HG02943 (cell line): ENCODE measurements around the gene CNOT4.
"Not testable (repeated sequence)": the region's sequence is repeated elsewhere in the genome, so short reads cannot be mapped to it uniquely, and the experiment has no call there.

Source experiments
- ATAC-seq: cut with Tn5 transposase; IDR thresholded peaks from one replicate; pipeline ENCODE4 v1.9.1; 2021; ENCODE audit warnings: mild to moderate bottlenecking, low read depth, moderate library complexity; ENCODE audit not compliant: unreplicated experiment

Gene CNOT4

DNA sequence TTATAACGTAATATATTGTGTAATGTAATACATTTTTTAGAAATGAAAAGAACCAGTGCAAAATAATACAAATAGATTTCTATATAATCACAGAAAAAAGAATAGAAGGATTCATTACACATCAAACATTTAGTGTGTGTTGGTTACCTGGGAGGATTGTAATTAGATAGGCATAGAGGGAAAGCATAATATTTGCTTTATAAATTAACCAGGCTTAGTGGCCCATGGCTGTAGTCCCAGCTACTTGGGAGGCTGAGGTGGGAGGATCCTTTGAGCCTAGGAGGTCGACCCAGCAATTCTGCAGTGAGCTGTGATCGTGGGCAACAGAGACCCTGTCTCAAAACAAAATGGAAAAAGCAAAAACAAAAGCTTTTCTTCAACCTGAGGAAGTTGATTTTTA, 5.0 kb upstream of the CNOT4 start:
- ATAC-seq: no peak

- ATAC-seq: no peak
These were observed 2.4 kb upstream of the CNOT4 start for GRCh38 chr7:135512135-135512887.

GRCh38 chr7:135510592-135511183, 786 bp upstream of the CNOT4 start:
- ATAC-seq: no peak

DNA sequence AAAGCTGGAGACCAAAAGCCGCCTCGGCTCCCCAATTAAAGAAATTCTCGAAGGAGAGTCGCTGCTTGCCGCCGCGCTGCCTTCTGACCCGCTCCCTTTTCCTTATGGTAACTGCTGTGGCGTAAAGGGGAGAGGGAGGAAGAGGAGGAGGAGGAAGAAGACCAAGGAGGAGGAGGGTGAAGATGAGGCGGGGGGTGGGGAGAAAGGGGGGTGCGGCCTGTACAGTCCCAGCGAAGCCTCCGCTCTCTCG, 388 bp downstream of the CNOT4 start:
- ATAC-seq: no peak

- ATAC-seq: peak; percentile 25
These were observed 866 bp downstream of the CNOT4 start for GRCh38 chr7:135508883-135509588.

DNA sequence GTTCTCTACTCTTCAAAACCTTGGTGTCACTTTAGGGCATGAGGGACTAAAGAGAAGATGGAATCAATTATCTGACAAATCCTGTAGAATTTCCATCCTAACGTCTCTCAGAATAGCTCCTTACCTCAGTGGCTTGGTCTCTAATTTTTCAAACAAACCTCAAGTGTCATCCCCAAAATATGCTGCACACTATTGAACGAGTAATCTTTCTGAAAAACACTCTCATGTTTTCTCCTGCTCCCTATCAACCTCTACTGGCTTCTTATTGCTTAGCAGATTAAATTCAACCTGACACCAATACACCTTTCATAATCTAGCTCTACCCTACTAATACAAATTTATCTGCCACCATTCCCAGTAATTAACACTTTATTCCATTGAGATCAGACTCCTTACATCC, 8.5 kb downstream of the CNOT4 start:
- ATAC-seq: no peak

- ATAC-seq: no peak
These were observed 10.1 kb downstream of the CNOT4 start for GRCh38 chr7:135499818-135500217.

GRCh38 chr7:135497161-135497560, 12.7 kb downstream of the CNOT4 start:
- not testable (repeated sequence) for ATAC-seq

- no peak for ATAC-seq
These were observed 16.5 kb downstream of the CNOT4 start for GRCh38 chr7:135493362-135493761.

GRCh38 chr7:135492151-135492550, 17.8 kb downstream of the CNOT4 start:
- no peak for ATAC-seq

DNA sequence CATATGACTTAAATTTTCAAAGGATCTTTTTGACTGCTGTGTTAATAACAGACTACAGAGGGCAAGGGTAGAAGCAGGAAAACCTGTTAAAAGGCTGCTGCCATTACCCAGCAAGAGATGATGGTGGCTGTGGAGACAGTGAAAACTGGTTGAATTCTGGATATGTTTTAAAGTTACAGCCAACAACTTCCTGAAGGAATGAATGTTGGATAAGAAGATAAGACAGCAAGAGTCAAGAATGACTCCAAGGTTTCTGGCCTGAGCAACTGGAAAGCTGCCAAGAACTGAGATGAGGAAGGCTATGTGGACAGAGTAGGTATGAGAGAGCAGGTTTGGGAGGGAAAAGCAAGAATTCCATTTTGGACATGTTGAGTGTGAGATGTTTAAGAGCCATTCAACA, 19.1 kb downstream of the CNOT4 start:
- ATAC-seq: no peak

DNA sequence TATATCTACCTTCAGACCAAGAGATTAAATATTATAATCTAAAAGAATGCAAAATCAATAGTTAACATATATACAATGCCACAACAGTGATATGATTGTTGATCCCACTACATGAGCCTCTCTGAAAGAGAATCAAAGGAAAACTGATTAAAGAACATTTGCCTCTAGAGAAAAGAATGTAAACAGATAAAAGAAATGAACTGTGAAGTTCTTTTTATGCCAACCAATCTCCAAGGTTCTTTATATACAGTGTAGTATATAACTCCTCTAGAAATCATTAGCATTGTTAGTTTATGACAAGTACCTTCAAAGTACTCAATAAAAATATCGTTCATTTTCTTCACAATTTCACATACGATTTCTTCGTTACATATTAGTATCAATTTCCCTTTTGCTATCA, 20.1 kb downstream of the CNOT4 start:
- ATAC-seq: no peak

DNA sequence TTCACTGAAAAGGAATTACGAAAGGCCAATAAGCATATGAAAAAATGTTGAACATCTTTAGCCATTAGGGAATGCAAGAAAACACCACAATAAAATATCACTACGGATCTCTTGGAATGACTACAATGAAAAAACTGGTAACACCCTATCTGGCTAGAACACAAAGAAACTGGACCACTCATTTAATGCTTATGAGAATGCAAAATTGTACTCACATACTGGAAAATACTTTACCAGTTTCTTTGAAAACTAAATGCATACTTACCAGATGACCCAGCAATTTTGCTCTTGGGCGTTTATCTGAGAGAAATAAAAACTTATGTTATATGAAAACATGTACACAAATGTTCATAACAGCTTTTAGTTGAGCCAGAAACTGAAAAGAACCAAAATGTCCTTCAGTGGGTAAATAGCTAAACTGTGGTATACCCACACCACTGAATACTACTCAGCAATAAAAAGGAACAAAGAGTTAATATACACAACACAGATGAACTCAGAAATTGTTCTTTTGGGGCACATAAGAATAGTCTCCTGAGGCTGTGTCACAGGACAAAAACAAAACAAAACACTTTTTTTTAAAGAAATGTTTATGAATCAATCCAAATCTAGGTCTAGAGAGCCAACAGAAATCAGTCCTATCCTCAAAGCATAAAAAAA, 23.5 kb downstream of the CNOT4 start:
- ATAC-seq: no peak

DNA sequence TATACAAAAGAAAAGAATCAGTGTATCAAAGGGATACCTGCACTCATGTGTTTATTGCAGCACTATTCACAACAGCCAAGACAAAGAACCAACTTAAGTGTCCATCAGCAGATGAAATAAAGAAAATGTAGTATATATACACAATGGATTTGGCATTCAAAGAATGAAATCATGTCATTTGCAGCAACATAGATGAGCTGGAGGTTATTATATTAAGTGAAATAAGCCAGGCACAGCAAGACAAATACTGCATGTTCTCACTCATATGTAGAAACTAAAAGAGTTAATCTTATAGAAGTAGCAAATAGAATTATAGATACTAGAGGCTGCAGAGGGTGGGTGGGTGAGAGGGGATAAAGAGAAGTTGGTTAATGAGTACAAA, 28.3 kb downstream of the CNOT4 start:
- ATAC-seq: no peak

GRCh38 chr7:135480966-135481597, 28.8 kb downstream of the CNOT4 start:
- no peak for ATAC-seq

GRCh38 chr7:135475521-135475920, 34.4 kb downstream of the CNOT4 start:
- no peak for ATAC-seq

- ATAC-seq: not testable (repeated sequence)
These were observed 40.2 kb downstream of the CNOT4 start for GRCh38 chr7:135469705-135470104.

DNA sequence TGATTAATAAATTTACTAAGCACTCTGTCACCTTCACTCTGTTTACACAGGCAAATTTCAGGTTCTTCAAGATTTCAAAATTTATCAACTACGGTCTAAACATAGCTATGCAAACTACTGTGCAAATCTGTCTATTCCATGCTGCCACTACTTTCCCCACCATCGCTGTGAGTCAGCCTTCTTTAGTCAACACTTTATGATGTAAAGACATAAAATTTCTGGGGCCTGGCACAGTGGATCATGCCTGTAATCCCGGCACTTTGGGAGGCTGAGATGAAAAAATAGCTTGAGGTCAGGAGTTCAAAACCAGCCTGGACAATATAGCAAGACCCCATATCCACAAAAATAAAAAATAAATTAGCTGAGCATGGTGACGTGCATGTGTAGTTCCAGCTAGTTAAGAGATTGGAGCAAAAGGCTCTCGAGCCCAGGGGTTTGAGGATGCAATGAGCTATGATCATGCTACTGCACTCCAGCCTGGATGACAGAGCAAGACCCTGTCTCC, 42.6 kb downstream of the CNOT4 start:
- ATAC-seq: peak; percentile 53

DNA sequence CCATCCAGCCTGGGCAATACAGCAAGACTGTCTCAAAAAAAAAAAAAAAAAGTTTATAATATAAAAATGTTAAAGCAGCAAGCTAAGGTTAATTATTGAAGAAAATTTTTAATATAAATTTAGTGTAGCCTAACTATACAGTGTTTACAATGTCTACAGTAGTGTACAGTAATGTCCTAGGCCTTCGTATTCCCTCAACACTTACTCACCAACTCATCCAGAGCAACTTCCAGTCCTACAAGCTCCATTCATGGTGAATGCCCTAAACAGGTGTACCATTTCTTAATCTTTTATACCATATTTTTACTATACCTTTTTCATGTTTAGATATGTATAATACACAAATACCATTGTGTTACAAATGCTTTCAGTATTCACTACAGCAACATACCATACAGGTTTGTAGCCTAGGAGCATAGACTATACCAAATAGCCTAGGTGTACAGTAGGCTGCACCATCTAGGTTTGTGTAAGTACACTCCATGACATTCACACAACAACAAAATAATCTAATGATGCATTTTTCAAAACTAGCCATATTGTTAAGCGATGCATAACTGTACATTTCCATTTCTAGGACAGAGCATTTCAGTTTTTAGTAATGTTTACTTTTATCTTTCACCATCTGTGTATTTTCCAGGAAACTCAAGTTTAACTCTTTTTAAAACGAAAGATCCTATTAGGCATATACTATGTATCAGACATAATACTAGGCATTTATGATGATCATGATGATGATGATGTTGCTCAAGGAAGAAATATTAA, 43.3 kb downstream of the CNOT4 start:
- ATAC-seq: no peak

GRCh38 chr7:135463908-135464307, 46.0 kb downstream of the CNOT4 start:
- no peak for ATAC-seq
